GM12801 (cell line): ENCODE results near the gene BDKRB2.

ENCODE experiments used
- TF ChIP-seq, protein P1 (sequence below): IDR thresholded peaks from one replicate; pipeline ENCODE4 v1.5.1; 2011; ENCODE audit warnings: control low read depth; ENCODE audit not compliant: insufficient read length; ENCODE audit errors: extremely low read depth

BDKRB2 gene

DNA sequence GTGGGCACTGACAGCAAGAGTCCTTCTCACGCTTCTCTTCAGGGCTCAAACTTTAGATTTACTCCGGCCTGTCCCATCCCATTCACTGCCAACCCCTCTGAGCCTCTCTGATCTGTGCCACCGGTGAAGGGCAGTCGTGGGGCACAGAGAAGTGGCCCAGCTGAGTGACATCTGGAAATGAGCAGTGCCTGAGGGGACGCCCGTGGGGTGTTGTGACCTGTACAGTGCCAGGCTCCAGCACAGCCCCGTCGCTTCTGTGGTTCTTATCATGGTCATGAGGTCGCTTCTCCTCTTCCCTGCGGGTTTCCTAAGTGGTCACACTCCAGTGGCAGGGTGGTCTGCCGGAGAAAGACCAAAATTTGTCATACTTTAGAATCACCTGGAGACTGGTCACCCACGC is 4.1 kb downstream of the BDKRB2 start:
- TF ChIP-seq, protein P1, sequence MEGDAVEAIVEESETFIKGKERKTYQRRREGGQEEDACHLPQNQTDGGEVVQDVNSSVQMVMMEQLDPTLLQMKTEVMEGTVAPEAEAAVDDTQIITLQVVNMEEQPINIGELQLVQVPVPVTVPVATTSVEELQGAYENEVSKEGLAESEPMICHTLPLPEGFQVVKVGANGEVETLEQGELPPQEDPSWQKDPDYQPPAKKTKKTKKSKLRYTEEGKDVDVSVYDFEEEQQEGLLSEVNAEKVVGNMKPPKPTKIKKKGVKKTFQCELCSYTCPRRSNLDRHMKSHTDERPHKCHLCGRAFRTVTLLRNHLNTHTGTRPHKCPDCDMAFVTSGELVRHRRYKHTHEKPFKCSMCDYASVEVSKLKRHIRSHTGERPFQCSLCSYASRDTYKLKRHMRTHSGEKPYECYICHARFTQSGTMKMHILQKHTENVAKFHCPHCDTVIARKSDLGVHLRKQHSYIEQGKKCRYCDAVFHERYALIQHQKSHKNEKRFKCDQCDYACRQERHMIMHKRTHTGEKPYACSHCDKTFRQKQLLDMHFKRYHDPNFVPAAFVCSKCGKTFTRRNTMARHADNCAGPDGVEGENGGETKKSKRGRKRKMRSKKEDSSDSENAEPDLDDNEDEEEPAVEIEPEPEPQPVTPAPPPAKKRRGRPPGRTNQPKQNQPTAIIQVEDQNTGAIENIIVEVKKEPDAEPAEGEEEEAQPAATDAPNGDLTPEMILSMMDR = no peak

DNA sequence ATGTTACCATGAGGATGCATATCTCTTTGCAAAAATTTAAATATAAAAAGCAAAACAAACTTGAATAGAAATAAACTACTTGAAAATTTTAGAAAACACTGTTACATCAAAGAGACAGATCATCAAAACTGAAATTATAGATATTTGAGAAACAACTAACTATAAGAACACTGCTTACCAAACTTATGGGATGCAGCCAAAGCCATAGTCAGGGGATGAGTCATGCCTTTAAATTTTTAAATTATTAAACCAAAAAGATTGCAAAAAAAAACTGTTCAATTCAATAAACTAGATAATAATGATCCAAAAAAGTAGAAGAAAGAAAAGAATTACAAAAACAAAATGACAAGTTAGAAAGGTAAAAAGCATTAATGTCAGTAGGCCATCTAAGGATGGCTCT is 7.5 kb downstream of the BDKRB2 start:
- TF ChIP-seq, protein P1 = no peak

DNA sequence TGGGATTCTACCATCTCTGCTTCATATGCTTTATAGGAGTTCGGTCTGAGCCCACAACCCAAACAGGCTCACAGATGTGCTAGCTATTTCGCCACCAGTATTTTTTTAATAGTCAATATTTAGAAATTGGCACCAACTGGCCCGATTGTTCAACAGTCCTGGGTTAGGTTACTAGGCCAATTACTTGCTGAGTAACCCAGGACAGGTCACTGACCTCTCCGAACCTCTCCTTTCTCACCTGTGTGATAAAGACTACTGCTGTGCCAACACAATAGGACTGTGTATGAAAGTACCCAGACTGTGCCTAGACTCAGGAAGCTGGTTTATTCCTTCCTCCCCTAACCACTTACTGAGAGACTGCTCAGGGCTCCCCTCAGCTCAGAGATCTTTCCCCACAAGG is 8.3 kb downstream of the BDKRB2 start:
- TF ChIP-seq, protein P1 = no peak

DNA sequence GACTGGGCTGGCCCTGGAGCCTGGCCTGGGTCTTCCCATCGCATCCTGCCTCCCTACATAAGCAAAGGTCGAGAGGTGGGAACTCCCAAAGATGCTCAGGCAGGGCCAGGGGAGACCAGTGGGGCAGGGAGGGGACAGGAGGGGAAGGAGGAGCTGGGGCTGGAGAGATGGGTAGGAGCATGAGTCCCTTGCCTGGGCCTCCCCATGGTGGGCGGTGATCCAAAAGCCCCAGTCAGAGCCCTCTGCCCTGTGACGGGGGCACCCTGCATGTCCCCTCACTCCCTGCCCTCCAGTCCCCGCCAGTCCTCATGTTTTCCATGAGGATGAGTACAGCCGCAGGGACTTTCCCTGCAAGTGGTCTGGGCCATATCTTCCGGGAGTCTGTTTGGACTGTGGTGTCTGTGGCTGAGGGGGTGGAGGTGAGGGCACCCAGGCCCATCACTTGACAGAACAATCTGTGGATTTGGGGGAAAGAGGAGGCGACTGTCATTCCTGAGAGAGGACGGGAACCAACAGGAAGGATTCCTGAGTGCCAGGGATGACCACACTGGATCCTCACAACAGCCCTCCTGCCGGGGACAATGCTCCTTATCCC is 9.3 kb downstream of the BDKRB2 start:
- TF ChIP-seq, protein P1 = no peak

DNA sequence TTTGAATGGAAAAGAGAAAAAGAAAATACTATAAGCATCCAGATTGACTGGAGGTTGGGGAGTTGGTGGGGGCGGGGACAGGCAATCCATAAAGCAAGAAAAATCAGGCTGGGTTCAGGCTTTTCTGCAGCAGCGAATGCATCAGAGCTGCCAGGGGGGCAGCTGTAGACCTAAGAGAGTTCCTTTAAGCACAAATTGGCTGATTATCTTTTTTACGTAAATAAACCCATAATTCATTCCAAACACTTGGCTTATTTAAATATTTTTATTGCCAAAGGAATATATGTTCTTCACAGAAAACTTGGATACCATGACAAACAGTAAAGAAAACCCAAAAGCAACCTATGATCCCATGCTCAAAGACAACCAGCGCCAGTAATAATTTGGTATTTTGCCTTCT is 10.2 kb downstream of the BDKRB2 start:
- TF ChIP-seq, protein P1 = no peak

DNA sequence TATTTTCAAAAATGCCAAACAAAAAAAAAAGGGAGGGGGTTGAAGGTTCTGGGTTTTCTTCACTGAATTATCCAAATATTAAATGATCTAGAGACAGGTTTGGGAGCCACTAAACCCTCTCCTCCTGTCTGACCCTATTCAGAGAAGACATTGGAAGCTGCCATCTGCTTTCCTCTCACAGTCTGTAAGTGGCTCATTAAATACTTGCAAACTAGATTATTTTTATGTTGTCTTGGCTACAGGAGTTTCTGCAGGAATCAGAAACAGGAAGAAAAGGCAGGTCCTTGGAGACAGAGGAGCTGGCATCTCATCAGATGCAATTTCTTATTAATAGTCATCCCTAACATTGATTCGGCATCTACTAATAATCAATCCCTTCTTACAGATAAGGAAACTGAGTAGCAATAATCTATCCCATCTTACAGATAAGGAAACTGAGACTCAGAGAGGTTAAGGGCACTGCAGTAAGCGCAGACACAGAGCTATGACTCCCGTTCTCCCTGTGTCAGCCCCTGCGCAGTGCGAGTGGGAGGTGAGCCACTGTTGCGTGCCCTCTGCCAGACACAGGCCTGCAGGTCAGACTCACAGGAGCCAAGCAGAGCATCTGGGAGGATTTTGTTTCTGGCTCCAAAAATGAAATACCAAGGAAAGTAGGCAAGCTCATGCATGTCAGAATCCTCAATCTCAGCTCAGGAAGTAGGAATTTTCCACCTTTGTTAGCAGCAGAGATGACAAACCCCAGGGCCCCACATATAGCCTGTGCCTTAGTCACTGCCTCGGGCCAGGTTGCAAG is 11.0 kb downstream of the BDKRB2 start:
- TF ChIP-seq, protein P1 = no peak

DNA sequence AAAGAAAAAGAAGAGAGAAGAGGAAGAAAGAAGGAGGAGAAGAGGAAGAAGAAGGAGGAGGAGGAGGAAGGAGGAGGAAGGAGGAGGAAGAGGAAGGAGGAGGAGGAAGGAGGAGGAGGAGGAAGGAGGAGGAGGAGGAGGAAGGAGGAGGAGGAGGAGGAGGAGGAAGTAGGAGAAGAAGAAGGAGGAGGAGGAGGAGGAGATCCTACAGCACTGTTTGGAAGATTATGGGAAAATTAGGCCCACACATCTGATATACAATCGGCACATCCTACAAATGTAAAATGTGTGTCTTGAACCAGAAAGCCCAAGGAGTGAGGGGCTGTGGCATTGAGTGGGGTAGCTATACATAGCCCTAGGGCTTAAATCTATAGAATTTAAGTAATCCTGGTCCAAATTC is 12.0 kb downstream of the BDKRB2 start:
- TF ChIP-seq, protein P1 = no peak
